BE2C (cell line): ENCODE results near the gene TTC16.

Experiments
- DNase-seq: peaks from one replicate; pipeline ENCODE4 v3.0.0-alpha.2; 2020
- H3K27me3 ChIP-seq: fragments of 250-450 bp; sonication (Bioruptor Pico); 2 replicates; pipeline ENCODE4 v1.5.1; 2020; ENCODE audit warnings: mild to moderate bottlenecking
- H3K36me3 ChIP-seq: fragments of 250-450 bp; sonication (Bioruptor Pico); 2 replicates; pipeline ENCODE4 v1.5.1; 2020; ENCODE audit warnings: mild to moderate bottlenecking
- H3K4me1 ChIP-seq: fragments of 250-450 bp; sonication (Bioruptor Pico); 2 replicates; pipeline ENCODE4 v1.5.1; 2020
- H3K4me3 ChIP-seq: 2 replicates; pipeline ENCODE4 v1.5.1; 2011; ENCODE audit warnings: low read depth, low read length
- H3K9me3 ChIP-seq: fragments of 250-450 bp; sonication (Bioruptor Pico); 2 replicates; pipeline ENCODE4 v1.5.1; 2020
- CTCF ChIP-seq: IDR thresholded peaks from 2 replicates; pipeline ENCODE4 v1.5.1; 2012; ENCODE audit warnings: mild to moderate bottlenecking, low read depth, low read length

The TTC16 gene

GRCh38 chr9:127769101-127769500 is 53.2 kb downstream of the TTC16 start:
- Histone ChIP-seq H3K4me1 (peaks cover 9% of the 10 kb centered on the region), H3K9me3 (no peaks in the 10 kb centered on the region), H3K36me3 (no peaks in the 10 kb centered on the region), H3K4me3 (no peak overlapping the region), H3K27me3 (no peaks in the 10 kb centered on the region)
- no peak for TF ChIP-seq CTCF
- no peak for DNase-seq

GRCh38 chr9:127769929-127770582 is 54.2 kb downstream of the TTC16 start:
- no peaks in the 10 kb centered on the region for H3K9me3 ChIP-seq
- H3K4me3 ChIP-seq: no peak overlapping the region
- H3K36me3 ChIP-seq: no peaks in the 10 kb centered on the region
- TF ChIP-seq CTCF: no peak
- no peak for DNase-seq
- H3K27me3 ChIP-seq: no peaks in the 10 kb centered on the region
- H3K4me1 ChIP-seq: peaks cover 9% of the 10 kb centered on the region

GRCh38 chr9:127770583-127770904 is 54.7 kb downstream of the TTC16 start:
- H3K4me1 ChIP-seq: peaks cover 9% of the 10 kb centered on the region
- H3K27me3 ChIP-seq: no peaks in the 10 kb centered on the region
- no peak for DNase-seq
- no peaks in the 10 kb centered on the region for H3K36me3 ChIP-seq
- H3K9me3 ChIP-seq: no peaks in the 10 kb centered on the region
- peak overlapping the region; percentile 43; the same call in 1 of the 2 replicates for H3K4me3 ChIP-seq
- TF ChIP-seq CTCF: no peak

GRCh38 chr9:127770905-127771569 is 55.2 kb downstream of the TTC16 start:
- Histone ChIP-seq H3K4me1 (peaks cover 9% of the 10 kb centered on the region), H3K9me3 (no peaks in the 10 kb centered on the region), H3K36me3 (no peaks in the 10 kb centered on the region), H3K27me3 (no peaks in the 10 kb centered on the region), H3K4me3 (peak overlapping the region; percentile 43)
- TF ChIP-seq CTCF: no peak
- peak; percentile 100 for DNase-seq

- TF ChIP-seq CTCF: no peak
- Histone ChIP-seq H3K27me3 (no peaks in the 10 kb centered on the region), H3K4me3 (peak overlapping the region; percentile 37), H3K4me1 (peaks cover 11% of the 10 kb centered on the region), H3K36me3 (no peaks in the 10 kb centered on the region), H3K9me3 (no peaks in the 10 kb centered on the region)
- no peak for DNase-seq
Measured at GRCh38 chr9:127771570-127772189, 55.8 kb downstream of the TTC16 start.

- Histone ChIP-seq H3K27me3 (no peaks in the 10 kb centered on the region), H3K9me3 (no peaks in the 10 kb centered on the region), H3K4me3 (no peak overlapping the region), H3K36me3 (no peaks in the 10 kb centered on the region), H3K4me1 (peaks cover 11% of the 10 kb centered on the region)
- no peak for TF ChIP-seq CTCF
- DNase-seq: no peak
Measured at GRCh38 chr9:127772603-127773002, 56.7 kb downstream of the TTC16 start.
